Ovary (tissue), 3 donors: ENCODE measurements around the gene DCAF7.

Experiments used
- EP300 ChIP-seq: sonication (generic); formaldehyde crosslinking; IDR thresholded peaks from one replicate; pipeline ENCODE4 v1.6.1; 2017; ENCODE audit warnings: antibody characterized with exemption
- TF ChIP-seq, protein P1 (sequence below), 3 donors: fragments of 450-650 bp in 2 of 3; fragments of 200-600 bp in 1 of 3; IDR thresholded peaks; one replicate each; pipeline versions ENCODE4 v1.5.1 to v1.8.0; 2016 to 2022; ENCODE audit warnings: antibody characterized with exemption in 3 of 3, mild to moderate bottlenecking in 1 of 3
- donor health status: DM: no; HTN: no; CAD: no.

DNA sequence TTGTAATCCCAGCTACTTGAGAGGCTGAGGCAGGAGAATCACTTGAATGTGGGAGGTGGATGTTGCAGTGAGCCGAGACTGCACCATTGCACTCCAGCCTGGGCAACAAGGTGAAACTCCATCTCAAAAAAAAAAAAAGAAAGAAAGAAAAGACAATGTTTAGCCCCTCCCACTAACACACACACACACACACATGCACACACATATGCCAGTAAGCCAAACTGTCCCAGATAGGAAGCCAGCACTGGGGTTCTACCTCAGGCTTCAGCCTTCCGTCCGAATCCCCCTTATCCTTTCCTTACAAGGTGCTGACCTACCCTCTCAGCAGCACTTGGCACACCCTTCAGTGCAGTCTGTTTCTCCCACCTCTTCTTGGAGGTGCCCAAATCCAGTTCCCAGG is 35.8 kb upstream of the DCAF7 start:
- no peak for TF ChIP-seq EP300
- TF ChIP-seq, protein P1, sequence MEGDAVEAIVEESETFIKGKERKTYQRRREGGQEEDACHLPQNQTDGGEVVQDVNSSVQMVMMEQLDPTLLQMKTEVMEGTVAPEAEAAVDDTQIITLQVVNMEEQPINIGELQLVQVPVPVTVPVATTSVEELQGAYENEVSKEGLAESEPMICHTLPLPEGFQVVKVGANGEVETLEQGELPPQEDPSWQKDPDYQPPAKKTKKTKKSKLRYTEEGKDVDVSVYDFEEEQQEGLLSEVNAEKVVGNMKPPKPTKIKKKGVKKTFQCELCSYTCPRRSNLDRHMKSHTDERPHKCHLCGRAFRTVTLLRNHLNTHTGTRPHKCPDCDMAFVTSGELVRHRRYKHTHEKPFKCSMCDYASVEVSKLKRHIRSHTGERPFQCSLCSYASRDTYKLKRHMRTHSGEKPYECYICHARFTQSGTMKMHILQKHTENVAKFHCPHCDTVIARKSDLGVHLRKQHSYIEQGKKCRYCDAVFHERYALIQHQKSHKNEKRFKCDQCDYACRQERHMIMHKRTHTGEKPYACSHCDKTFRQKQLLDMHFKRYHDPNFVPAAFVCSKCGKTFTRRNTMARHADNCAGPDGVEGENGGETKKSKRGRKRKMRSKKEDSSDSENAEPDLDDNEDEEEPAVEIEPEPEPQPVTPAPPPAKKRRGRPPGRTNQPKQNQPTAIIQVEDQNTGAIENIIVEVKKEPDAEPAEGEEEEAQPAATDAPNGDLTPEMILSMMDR (IDR thresholded peaks at IDR 0.05), result no peak
